ENCODE measurements around the gene DBR1.

DNA sequence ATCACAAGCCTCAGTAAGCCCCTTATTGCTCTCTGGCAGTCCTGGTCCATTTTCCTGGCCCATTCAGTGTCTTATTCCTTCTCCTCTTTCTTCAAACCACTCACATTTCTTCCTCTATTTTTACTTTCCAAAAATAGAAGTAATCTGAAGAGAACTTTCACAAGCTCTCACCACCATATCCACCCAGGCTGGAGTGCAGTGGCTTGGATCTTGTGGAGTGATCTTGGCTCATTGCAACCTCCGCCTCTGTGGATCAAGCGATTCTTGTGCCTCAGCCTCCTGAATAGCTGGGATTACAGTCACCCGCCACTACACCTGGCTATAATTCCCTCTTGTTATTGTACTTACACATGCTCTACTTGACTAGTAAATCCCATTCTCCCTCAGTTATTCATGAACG, 29.2 kb upstream of the DBR1 start:
- no peak for TF ChIP-seq GATA2 (IDR thresholded peaks at IDR 0.05; ENCODE audit: low read depth, low read length)
- no peak for TF ChIP-seq GATA3 (IDR thresholded peaks at IDR 0.05; ENCODE audit: low read depth, low read length)

Measured in SH-SY5Y (cell line).